Osteoblast (primary cell): Measurements from ENCODE around the gene ZFAND3. TPM values are rescaled to one million over a fixed set of nuclear protein-coding genes. Genes with fewer than 3 reads are reported as not detected.
A peak's percentile ranks its signal among the peaks of the same experiment; 100 is the strongest.

Experiments
- DNase-seq: peaks from one replicate; pipeline ENCODE4 v3.0.0; 2011; ENCODE audit warnings: low spot score, mixed read lengths; ENCODE audit not compliant: insufficient read length; ENCODE audit errors: missing footprints
- H2AFZ ChIP-seq: 2 replicates; pipeline ENCODE4 v1.6.0; 2011; ENCODE audit warnings: mild to moderate bottlenecking, low read length
- H3K27ac ChIP-seq: 2 replicates; pipeline ENCODE4 v1.5.1; 2011; ENCODE audit warnings: mild to moderate bottlenecking, low read depth, low read length, moderate library complexity
- H3K27me3 ChIP-seq: 2 replicates; pipeline ENCODE4 v1.6.0; 2012; ENCODE audit warnings: mild to moderate bottlenecking, control low read depth, inconsistent platforms, low read length, moderate library complexity; ENCODE audit not compliant: insufficient read depth
- H3K36me3 ChIP-seq: 2 replicates; pipeline ENCODE4 v1.5.1; 2011; ENCODE audit warnings: mild to moderate bottlenecking, low read length, control low read depth, moderate library complexity; ENCODE audit not compliant: insufficient read depth
- H3K4me1 ChIP-seq: 2 replicates; pipeline ENCODE4 v1.5.1; 2011; ENCODE audit warnings: mild to moderate bottlenecking, low read length, control low read depth, moderate library complexity; ENCODE audit not compliant: insufficient read depth
- H3K4me2 ChIP-seq: 2 replicates; pipeline ENCODE4 v1.6.0; 2011; ENCODE audit warnings: mild to moderate bottlenecking, low read length; ENCODE audit not compliant: insufficient read depth
- H3K4me3 ChIP-seq: fragments of 200-600 bp; sonication (generic); 3 replicates; pipeline ENCODE4 v1.5.1; 2012; ENCODE audit warnings: mild to moderate bottlenecking, low read length, inconsistent platforms; ENCODE audit not compliant: insufficient read depth
- H3K79me2 ChIP-seq: 2 replicates; pipeline ENCODE4 v1.6.0; 2012; ENCODE audit warnings: mild to moderate bottlenecking, low read length, control low read depth, inconsistent platforms; ENCODE audit not compliant: insufficient read depth
- H3K9me3 ChIP-seq: 2 replicates; pipeline ENCODE4 v1.5.1; 2011; ENCODE audit warnings: low read depth, low read length, control low read depth
- H4K20me1 ChIP-seq: 2 replicates; pipeline ENCODE4 v1.6.0; 2012; ENCODE audit warnings: mild to moderate bottlenecking, low read length, control low read depth; ENCODE audit not compliant: insufficient read depth
- total RNA-seq: library from RNA; depleted of rRNA; stranded (reverse); fragments of >200 nt; gene quantifications from 2 replicates; pipeline ENCODE4 v1.2.3, GENCODE V29; 2012
- TF ChIP-seq, protein P1 (sequence below): IDR thresholded peaks from 2 replicates; pipeline ENCODE4 v1.5.1; 2011; ENCODE audit warnings: mild to moderate bottlenecking, low read depth, low read length, moderate library complexity; ENCODE audit errors: extremely low read depth

ZFAND3 gene
- total RNA-seq, 1 donor, result 27.1 TPM

DNA sequence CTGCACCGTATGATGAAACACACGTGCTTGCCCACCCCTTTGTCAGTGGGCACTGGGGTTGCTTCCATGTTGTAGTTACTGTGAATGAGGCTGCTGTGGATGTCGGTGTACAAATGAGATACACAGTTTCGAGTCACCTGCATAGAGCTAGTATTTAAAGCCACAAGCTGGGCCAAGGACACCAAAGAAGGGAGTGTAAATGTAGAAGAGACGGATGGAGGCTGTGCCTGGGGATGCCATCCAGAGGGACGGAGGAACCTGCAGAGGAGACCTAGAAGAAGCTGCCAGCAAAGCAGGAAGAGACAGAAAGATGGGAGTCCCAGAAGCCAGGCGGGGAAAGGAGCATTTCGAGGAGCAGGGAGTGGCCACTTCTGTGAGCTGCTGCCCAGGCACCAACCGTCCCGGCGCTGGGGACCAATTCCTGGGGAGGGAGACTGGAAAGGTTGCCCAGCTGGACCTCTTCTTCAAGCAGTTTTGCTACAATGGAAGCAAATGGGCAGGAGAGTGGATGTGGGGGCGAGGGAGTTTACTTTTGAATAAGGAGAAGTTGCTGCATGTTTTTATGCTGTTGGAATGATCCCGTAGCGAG lies 339.3 kb downstream of the ZFAND3 start:
- Histone ChIP-seq H3K27ac (no peak overlapping the region), H4K20me1 (peaks cover 7% of the 10 kb centered on the region), H3K4me3 (no peak overlapping the region), H3K4me2 (no peak overlapping the region), H3K36me3 (no peaks in the 10 kb centered on the region), H2AFZ (no peak overlapping the region), H3K27me3 (no peaks in the 10 kb centered on the region), H3K9me3 (no peaks in the 10 kb centered on the region), H3K4me1 (no peaks in the 10 kb centered on the region), H3K79me2 (no peaks in the 10 kb centered on the region)
- TF ChIP-seq, protein P1, sequence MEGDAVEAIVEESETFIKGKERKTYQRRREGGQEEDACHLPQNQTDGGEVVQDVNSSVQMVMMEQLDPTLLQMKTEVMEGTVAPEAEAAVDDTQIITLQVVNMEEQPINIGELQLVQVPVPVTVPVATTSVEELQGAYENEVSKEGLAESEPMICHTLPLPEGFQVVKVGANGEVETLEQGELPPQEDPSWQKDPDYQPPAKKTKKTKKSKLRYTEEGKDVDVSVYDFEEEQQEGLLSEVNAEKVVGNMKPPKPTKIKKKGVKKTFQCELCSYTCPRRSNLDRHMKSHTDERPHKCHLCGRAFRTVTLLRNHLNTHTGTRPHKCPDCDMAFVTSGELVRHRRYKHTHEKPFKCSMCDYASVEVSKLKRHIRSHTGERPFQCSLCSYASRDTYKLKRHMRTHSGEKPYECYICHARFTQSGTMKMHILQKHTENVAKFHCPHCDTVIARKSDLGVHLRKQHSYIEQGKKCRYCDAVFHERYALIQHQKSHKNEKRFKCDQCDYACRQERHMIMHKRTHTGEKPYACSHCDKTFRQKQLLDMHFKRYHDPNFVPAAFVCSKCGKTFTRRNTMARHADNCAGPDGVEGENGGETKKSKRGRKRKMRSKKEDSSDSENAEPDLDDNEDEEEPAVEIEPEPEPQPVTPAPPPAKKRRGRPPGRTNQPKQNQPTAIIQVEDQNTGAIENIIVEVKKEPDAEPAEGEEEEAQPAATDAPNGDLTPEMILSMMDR, result no peak
- no peak for DNase-seq

DNA sequence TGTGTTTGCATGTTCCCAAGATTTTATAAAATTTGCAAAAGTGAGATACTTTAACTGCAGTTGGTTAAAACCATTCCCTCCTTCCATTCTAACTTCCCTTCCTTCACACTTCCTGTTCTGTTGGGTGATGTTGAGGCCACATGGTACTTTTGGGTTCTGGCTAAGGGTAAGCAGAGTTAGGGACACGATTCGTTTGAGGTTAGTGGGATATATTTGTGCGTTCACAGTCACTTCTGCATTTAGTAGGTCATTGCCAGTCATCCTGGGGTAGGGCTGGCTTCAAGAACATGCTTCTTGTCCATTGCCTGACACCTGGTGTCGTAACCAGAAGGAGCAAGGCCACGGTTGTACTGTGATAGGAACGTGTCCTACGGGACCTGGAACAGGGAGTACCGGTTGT lies 340.1 kb downstream of the ZFAND3 start:
- no peaks in the 10 kb centered on the region for H3K36me3 ChIP-seq
- H3K27ac ChIP-seq, result no peak overlapping the region
- H3K9me3 ChIP-seq, result no peaks in the 10 kb centered on the region
- H3K4me1 ChIP-seq, result no peaks in the 10 kb centered on the region
- H2AFZ ChIP-seq, result no peak overlapping the region
- H3K27me3 ChIP-seq, result no peaks in the 10 kb centered on the region
- no peak overlapping the region for H3K4me2 ChIP-seq
- no peak overlapping the region for H3K4me3 ChIP-seq
- H4K20me1 ChIP-seq, result peaks cover 6% of the 10 kb centered on the region
- TF ChIP-seq, protein P1, result no peak
- no peak for DNase-seq
- H3K79me2 ChIP-seq, result no peaks in the 10 kb centered on the region

DNA sequence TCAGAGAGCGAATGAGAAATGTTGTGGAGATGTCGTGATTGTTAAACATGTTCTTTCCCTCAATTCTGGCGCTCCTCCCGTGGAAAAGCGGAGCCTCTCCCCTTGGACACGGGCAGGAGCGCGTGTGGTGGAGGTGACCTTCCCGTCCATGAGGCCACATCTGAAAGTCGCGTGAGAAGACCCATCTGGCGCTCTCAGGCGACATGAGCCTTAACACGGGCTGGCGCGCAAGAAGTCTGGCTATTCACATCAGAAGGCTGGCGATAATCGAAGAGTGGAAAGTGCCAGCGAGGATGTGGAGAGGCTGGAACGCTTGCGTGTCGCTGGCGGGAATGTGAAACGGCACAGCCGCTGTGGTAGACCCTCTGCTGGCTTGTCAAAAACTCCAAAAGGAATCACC lies 341.3 kb downstream of the ZFAND3 start:
- H3K4me3 ChIP-seq, result no peak overlapping the region
- H3K9me3 ChIP-seq, result no peaks in the 10 kb centered on the region
- no peak overlapping the region for H3K27ac ChIP-seq
- no peaks in the 10 kb centered on the region for H3K79me2 ChIP-seq
- TF ChIP-seq, protein P1, result no peak
- H3K36me3 ChIP-seq, result no peaks in the 10 kb centered on the region
- peaks cover 7% of the 10 kb centered on the region for H3K4me1 ChIP-seq
- no peak overlapping the region for H3K4me2 ChIP-seq
- peak; percentile 73 for DNase-seq
- no peaks in the 10 kb centered on the region for H3K27me3 ChIP-seq
- peaks cover 3% of the 10 kb centered on the region for H4K20me1 ChIP-seq
- H2AFZ ChIP-seq, result no peak overlapping the region

DNA sequence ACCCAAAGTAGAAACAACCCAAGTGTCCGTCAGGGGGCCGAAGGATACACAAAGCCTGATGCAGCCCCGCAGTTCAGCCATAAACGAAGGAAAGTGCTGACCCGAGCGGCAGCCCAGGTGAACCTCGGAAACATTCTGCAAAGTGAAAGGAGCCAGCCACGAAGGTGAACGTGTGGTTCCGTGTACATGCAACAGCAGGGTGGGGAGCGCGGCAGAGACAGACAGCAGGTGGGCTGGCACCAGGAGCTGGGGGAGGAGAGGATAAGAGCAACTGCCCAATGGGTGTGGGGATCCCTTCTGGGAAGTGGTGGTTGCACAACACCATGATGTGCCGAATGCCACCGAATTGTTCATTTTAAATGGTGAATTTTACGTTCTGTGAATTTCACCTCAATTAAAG lies 341.8 kb downstream of the ZFAND3 start:
- no peak overlapping the region for H3K4me3 ChIP-seq
- H3K36me3 ChIP-seq, result no peaks in the 10 kb centered on the region
- H4K20me1 ChIP-seq, result peaks cover 3% of the 10 kb centered on the region

More for the DNA sequence above, 341.8 kb downstream of the ZFAND3 start:
- Histone ChIP-seq H3K9me3 (no peaks in the 10 kb centered on the region), H3K4me2 (no peak overlapping the region), H3K27ac (no peak overlapping the region), H3K79me2 (no peaks in the 10 kb centered on the region), H3K4me1 (peaks cover 7% of the 10 kb centered on the region), H2AFZ (no peak overlapping the region), H3K27me3 (no peaks in the 10 kb centered on the region)
- no peak for DNase-seq
- TF ChIP-seq, protein P1, result no peak
